Hematopoietic multipotent progenitor cell treated with erythropoietin and hydrocortisone succinate and interleukin-3 and kit ligand, for 15 days (in vitro differentiated cells): ENCODE data around the gene TTC17.

Source experiments
- DNase-seq: peaks from one replicate; pipeline ENCODE4 v3.0.0-alpha.2; 2015; ENCODE audit warnings: low spot score

Gene TTC17

DNA sequence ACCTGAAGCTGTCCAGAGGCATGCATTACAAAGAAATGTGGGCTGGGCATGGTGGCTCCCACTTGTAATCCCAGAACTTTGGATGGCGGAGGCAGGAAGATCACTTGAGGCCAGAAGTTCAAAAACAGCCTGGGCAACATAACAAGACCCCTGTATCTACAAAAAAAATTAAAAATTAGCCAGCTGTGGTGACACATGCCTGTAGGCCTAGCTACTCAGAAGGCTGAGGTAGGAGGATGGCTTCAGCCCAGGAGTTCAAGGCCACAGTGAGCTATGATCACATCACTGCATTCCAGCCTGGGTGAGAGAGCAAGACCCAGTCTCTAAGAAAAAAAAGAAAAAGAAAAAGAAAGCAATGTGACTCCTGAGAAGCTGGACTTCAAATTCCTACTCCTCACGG is 183.3 kb downstream of the TTC17 start:
- DNase-seq: no peak

- no peak for DNase-seq
Observed at GRCh38 chr11:43542750-43543712, 184.3 kb downstream of the TTC17 start.
